Measurements from ENCODE around the gene CCDC88B.

DNA sequence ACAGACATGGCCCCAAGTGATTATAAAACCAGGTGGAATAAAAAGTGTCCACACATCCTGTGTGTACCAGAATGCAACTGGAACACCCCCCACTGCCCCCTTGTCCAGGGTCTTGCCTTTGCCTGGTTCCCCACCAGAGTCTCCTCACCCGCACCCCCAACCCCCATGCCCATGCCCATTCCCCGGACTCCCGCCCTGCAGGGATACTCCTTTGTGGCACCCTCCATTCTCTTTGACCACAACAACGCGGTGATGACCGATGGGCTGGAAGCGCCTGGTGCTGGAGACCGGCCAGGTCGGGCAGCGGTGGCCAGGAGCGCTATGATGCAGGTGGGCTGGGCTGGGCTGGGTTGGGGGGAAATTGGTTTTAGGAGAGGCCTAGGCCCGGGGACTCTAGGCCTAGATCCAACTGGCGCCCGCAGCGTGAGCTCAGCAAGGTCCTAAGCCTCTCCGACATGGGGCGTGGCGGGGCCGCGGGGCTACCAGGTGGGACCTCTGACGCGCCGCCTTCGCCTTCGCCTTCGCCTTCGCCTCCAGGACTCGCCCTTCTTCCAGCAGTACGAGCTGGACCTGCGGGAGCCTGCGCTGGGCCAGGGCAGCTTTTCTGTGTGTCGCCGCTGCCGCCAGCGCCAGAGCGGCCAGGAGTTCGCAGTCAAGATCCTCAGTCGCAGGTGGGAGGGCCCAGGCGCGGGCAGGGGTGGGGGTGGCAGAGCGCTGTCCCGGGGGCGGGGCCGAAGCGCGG lies 28.1 kb downstream of the CCDC88B start:
- no peak for TF ChIP-seq TAF1 (IDR thresholded peaks at IDR 0.05; ENCODE audit: borderline replicate concordance, low read depth, low read length)
- TF ChIP-seq POLR2A (IDR thresholded peaks at IDR 0.05; ENCODE audit: low read depth, low read length), result no peak
- TF ChIP-seq POLR2AphosphoS5 (IDR thresholded peaks at IDR 0.05; ENCODE audit: low read depth, low read length), result no peak
